Measurements from ENCODE around the gene FLCN.

DNA sequence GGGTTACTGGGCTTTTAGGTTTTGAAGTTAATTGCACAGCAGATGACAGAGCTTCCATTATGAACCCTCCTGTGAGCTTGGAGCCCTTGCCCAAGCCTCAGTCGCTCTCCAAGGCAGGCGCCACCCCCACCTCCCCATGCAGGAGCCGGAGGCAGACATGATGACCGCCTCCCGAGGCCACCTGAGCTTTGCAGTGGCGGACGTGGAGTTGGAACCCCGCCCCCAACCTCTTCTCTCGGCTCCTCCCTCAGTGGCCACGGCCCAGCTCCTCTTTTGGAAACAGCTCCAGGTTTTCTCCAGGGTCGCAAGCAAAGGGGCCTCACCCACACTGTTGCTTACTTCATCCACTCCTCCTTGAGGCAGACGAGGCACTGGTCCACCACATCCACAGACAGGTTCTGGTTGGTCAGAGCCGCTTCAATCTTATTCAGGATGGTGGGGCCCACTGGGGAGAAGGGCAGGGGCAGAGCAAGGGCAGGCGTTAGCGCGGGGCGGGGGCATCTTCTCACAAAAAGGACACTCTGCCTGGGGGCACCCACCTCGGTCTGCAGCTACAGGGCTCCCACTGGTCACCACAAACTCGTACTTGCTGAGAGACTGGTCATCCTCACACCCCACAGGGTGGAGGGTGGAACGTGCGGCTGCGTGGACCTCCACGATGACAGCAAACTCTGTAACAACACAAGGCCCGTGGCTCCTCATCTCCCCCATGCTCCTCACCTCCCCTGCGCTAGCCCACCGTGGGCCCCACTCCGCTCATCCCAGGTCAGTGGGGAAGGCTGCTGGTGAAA, 22.1 kb downstream of the FLCN start:
- no peak for TF ChIP-seq POLR2A (IDR thresholded peaks at IDR 0.05)
- TF ChIP-seq, protein P1, sequence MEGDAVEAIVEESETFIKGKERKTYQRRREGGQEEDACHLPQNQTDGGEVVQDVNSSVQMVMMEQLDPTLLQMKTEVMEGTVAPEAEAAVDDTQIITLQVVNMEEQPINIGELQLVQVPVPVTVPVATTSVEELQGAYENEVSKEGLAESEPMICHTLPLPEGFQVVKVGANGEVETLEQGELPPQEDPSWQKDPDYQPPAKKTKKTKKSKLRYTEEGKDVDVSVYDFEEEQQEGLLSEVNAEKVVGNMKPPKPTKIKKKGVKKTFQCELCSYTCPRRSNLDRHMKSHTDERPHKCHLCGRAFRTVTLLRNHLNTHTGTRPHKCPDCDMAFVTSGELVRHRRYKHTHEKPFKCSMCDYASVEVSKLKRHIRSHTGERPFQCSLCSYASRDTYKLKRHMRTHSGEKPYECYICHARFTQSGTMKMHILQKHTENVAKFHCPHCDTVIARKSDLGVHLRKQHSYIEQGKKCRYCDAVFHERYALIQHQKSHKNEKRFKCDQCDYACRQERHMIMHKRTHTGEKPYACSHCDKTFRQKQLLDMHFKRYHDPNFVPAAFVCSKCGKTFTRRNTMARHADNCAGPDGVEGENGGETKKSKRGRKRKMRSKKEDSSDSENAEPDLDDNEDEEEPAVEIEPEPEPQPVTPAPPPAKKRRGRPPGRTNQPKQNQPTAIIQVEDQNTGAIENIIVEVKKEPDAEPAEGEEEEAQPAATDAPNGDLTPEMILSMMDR (IDR thresholded peaks at IDR 0.05): no peak

All from lower leg skin (tissue), 3 donors.